H9 (cell line): ENCODE results near the gene LMO3. TPM values are rescaled to one million over a fixed set of nuclear protein-coding genes. Genes with fewer than 3 reads are reported as not detected.

Source experiments
- DNase-seq: peaks from one replicate; pipeline ENCODE4 v3.0.0-alpha.2; 2017
- H2AFZ ChIP-seq: one replicate; pipeline ENCODE4 v1.6.1; 2013; ENCODE audit warnings: mild to moderate bottlenecking, low read length, control low read depth, moderate library complexity
- H2AK5ac ChIP-seq: 2 replicates; pipeline ENCODE4 v1.6.1; 2013; ENCODE audit warnings: low read length, control low read depth, mixed read lengths; ENCODE audit not compliant: insufficient read length
- H2BK120ac ChIP-seq: one replicate; pipeline ENCODE4 v1.6.1; 2013; ENCODE audit warnings: low read depth, mild to moderate bottlenecking, low read length, control low read depth, inconsistent platforms; ENCODE audit not compliant: poor library complexity, severe bottlenecking
- H2BK12ac ChIP-seq: 2 replicates; pipeline ENCODE4 v1.6.1; 2013; ENCODE audit warnings: low read length, control low read depth, mixed read lengths, low read depth; ENCODE audit not compliant: insufficient read length
- H2BK15ac ChIP-seq: 2 replicates; pipeline ENCODE4 v1.6.1; 2013; ENCODE audit warnings: low read depth, low read length, control low read depth
- H2BK20ac ChIP-seq: one replicate; pipeline ENCODE4 v1.6.1; 2013; ENCODE audit warnings: low read depth, mild to moderate bottlenecking, low read length, control low read depth, inconsistent platforms; ENCODE audit not compliant: poor library complexity, severe bottlenecking
- H2BK5ac ChIP-seq: 2 replicates; pipeline ENCODE4 v1.6.1; 2013; ENCODE audit warnings: low read length, control low read depth, mixed read lengths; ENCODE audit not compliant: insufficient read length
- H3K14ac ChIP-seq: 2 replicates; pipeline ENCODE4 v1.6.1; 2013; ENCODE audit warnings: low read length, control low read depth; ENCODE audit not compliant: insufficient read depth
- H3K18ac ChIP-seq: 2 replicates; pipeline ENCODE4 v1.6.1; 2013; ENCODE audit warnings: low read depth, mild to moderate bottlenecking, mixed read lengths, low read length, control low read depth; ENCODE audit not compliant: insufficient read length
- H3K23ac ChIP-seq: 2 replicates; pipeline ENCODE4 v1.6.1; 2013; ENCODE audit warnings: low read length, control low read depth, mixed read lengths, low read depth; ENCODE audit not compliant: insufficient read length
- H3K23me2 ChIP-seq: 2 replicates; pipeline ENCODE4 v1.6.1; 2013; ENCODE audit warnings: low read depth, mild to moderate bottlenecking, mixed read lengths, low read length, control low read depth; ENCODE audit not compliant: insufficient read length, poor library complexity, severe bottlenecking
- H3K27ac ChIP-seq: 2 replicates; pipeline ENCODE4 v1.5.1; 2013; ENCODE audit warnings: low read length, control low read depth, mixed read lengths, low read depth; ENCODE audit not compliant: insufficient read length
- H3K27me3 ChIP-seq: 2 replicates; pipeline ENCODE4 v1.6.1; 2013; ENCODE audit warnings: low read length, control low read depth, inconsistent platforms; ENCODE audit not compliant: insufficient read depth
- H3K4ac ChIP-seq: 2 replicates; pipeline ENCODE4 v1.6.1; 2013; ENCODE audit warnings: low read depth, mild to moderate bottlenecking, control low read depth, inconsistent platforms, low read length, moderate library complexity
- H3K4me1 ChIP-seq: 2 replicates; pipeline ENCODE4 v1.6.1; 2013; ENCODE audit warnings: low read length, control low read depth, inconsistent platforms; ENCODE audit not compliant: insufficient read depth
- H3K4me2 ChIP-seq: 2 replicates; pipeline ENCODE4 v1.6.1; 2013; ENCODE audit warnings: low read length, control low read depth, mixed read lengths; ENCODE audit not compliant: insufficient read length, insufficient read depth
- H3K56ac ChIP-seq: 2 replicates; pipeline ENCODE4 v1.6.1; 2013; ENCODE audit warnings: low read depth, mild to moderate bottlenecking, mixed read lengths, low read length, control low read depth; ENCODE audit not compliant: insufficient read length
- H3K79me1 ChIP-seq: 2 replicates; pipeline ENCODE4 v1.6.1; 2013; ENCODE audit warnings: low read depth, mild to moderate bottlenecking, moderate library complexity, low read length, control low read depth, inconsistent platforms; ENCODE audit not compliant: insufficient read depth, poor library complexity, severe bottlenecking
- H3K79me2 ChIP-seq: 2 replicates; pipeline ENCODE4 v1.6.1; 2013; ENCODE audit warnings: low read length, control low read depth, inconsistent platforms; ENCODE audit not compliant: insufficient read depth
- H3K9ac ChIP-seq: 2 replicates; pipeline ENCODE4 v1.6.1; 2013; ENCODE audit warnings: low read length, control low read depth, mixed read lengths; ENCODE audit not compliant: insufficient read length; ENCODE audit errors: extremely low read depth
- H3K9me3 ChIP-seq: one replicate; pipeline ENCODE4 v1.6.1; 2013; ENCODE audit warnings: low read depth, low read length, inconsistent platforms; ENCODE audit not compliant: control insufficient read depth
- H3T11ph ChIP-seq: one replicate; pipeline ENCODE4 v1.6.1; 2013; ENCODE audit warnings: mild to moderate bottlenecking, low read length, control low read depth, inconsistent platforms
- H4K20me1 ChIP-seq: one replicate; pipeline ENCODE4 v1.6.1; 2013; ENCODE audit not compliant: control insufficient read depth, insufficient read length, insufficient read depth
- H4K5ac ChIP-seq: 2 replicates; pipeline ENCODE4 v1.6.1; 2013; ENCODE audit warnings: low read depth, mild to moderate bottlenecking, mixed read lengths, low read length, control low read depth; ENCODE audit not compliant: insufficient read length
- H4K8ac ChIP-seq: replicated peaks from 2 replicates; pipeline ENCODE4 v1.6.1; 2013; ENCODE audit warnings: low read length, control low read depth, mixed read lengths, low read depth; ENCODE audit not compliant: insufficient read length
- H4K91ac ChIP-seq: 2 replicates; pipeline ENCODE4 v1.6.1; 2013; ENCODE audit warnings: low read depth, mild to moderate bottlenecking, moderate library complexity, mixed read lengths, low read length, control low read depth; ENCODE audit not compliant: insufficient read length
- H3K27ac Mint-ChIP-seq, 3 experiments: 2 replicates in 2 of 3; 3 replicates in 1 of 3; pipeline ENCODE4 v1.8.0; 2020 to 2021; ENCODE audit warnings: mixed read lengths in 3 of 3, mild to moderate bottlenecking in 1 of 3, moderate library complexity in 1 of 3
- H3K27me3 Mint-ChIP-seq: 2 replicates; pipeline ENCODE4 v1.8.0; 2021; ENCODE audit warnings: low read depth, mild to moderate bottlenecking, moderate library complexity, mixed read lengths
- H3K36me3 Mint-ChIP-seq, 3 experiments: 2 replicates in 2 of 3; 3 replicates in 1 of 3; pipeline ENCODE4 v1.8.0; 2020 to 2021; ENCODE audit warnings: low read depth in 3 of 3, mixed read lengths in 3 of 3; ENCODE audit not compliant: insufficient read depth in 1 of 3
- H3K4me1 Mint-ChIP-seq, 2 experiments: 2 replicates each; pipeline ENCODE4 v1.8.0; 2020; ENCODE audit warnings: mixed read lengths in 2 of 2
- H3K4me3 Mint-ChIP-seq, 2 experiments: 2 replicates in 1 of 2; 3 replicates in 1 of 2; pipeline ENCODE4 v1.8.0; 2020 to 2021; ENCODE audit warnings: mild to moderate bottlenecking in 2 of 2, mixed read lengths in 2 of 2, moderate library complexity in 1 of 2
- H3K9me3 Mint-ChIP-seq, 2 experiments: 2 replicates in 1 of 2; 3 replicates in 1 of 2; pipeline ENCODE4 v1.8.0; 2020; ENCODE audit warnings: mild to moderate bottlenecking in 2 of 2, mixed read lengths in 2 of 2, moderate library complexity in 1 of 2
- total RNA-seq: library from RNA; stranded (reverse); gene quantifications from 2 replicates; pipeline ENCODE4 v1.2.1, GENCODE V29; 2021
- TF ChIP-seq, protein P1 (sequence below): fragments of 200-600 bp; sonication (generic); conservative IDR thresholded peaks from 3 replicates; pipeline ENCODE4 v1.8.0; 2021; ENCODE audit warnings: antibody characterized with exemption, mild to moderate bottlenecking

Gene LMO3
- total RNA-seq, 1 experiment from 2014 or later, result not detected

DNA sequence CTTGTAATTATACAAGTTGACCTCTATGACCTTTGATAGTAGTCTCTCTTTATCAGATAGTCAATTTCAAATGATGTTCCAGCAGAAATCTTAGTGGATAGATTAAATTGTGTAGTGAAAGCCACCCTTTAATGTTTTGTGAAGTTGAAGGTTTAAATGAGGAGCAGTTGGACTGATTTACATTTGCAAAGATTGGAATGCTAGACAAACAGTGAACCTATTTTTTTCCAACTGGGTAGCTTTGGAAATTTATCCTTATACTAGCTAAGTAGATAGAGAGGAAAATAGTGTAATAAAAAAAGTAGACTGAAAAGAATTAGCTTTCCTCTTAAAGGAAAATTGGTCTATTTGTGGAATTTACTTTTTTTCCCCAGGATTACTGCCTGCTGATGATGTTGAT, 53.7 kb downstream of the LMO3 start:
- Mint-ChIP-seq H3K36me3 (no peaks in the 10 kb centered on the region), H3K27me3 (no peaks in the 10 kb centered on the region), H3K9me3 (no peaks in the 10 kb centered on the region), H3K4me3 (no peak overlapping the region), H3K4me1 (peaks cover 20 to 27% of the 10 kb centered on the region in 2 experiments), H3K27ac (peak overlapping the region in 1 of 3 experiments; percentile 31; a peak in 2 of 7 replicates)
- Histone ChIP-seq H3K23ac (no peak overlapping the region), H3K56ac (no peak overlapping the region), H2BK12ac (no peak overlapping the region), H3K79me1 (no peaks in the 10 kb centered on the region), H2BK20ac (no peak overlapping the region), H3K27ac (no peak overlapping the region), H2AFZ (no peak overlapping the region), H3K4me1 (no peaks in the 10 kb centered on the region; the same call in 1 of the 2 replicates), H3K14ac (no peak overlapping the region), H4K8ac (no peak overlapping the region), H3T11ph (no peak overlapping the region), H3K23me2 (no peaks in the 10 kb centered on the region), H3K4me2 (no peak overlapping the region), H4K20me1 (no peaks in the 10 kb centered on the region), H3K18ac (no peak overlapping the region), H3K9ac (no peak overlapping the region), H2BK5ac (no peak overlapping the region), H2AK5ac (no peak overlapping the region), H3K27me3 (no peaks in the 10 kb centered on the region), H4K91ac (no peak overlapping the region), H3K79me2 (no peaks in the 10 kb centered on the region), H2BK15ac (no peak overlapping the region), H3K4ac (no peak overlapping the region), H3K9me3 (no peaks in the 10 kb centered on the region), H4K5ac (no peak overlapping the region), H2BK120ac (no peak overlapping the region)
- TF ChIP-seq, protein P1, sequence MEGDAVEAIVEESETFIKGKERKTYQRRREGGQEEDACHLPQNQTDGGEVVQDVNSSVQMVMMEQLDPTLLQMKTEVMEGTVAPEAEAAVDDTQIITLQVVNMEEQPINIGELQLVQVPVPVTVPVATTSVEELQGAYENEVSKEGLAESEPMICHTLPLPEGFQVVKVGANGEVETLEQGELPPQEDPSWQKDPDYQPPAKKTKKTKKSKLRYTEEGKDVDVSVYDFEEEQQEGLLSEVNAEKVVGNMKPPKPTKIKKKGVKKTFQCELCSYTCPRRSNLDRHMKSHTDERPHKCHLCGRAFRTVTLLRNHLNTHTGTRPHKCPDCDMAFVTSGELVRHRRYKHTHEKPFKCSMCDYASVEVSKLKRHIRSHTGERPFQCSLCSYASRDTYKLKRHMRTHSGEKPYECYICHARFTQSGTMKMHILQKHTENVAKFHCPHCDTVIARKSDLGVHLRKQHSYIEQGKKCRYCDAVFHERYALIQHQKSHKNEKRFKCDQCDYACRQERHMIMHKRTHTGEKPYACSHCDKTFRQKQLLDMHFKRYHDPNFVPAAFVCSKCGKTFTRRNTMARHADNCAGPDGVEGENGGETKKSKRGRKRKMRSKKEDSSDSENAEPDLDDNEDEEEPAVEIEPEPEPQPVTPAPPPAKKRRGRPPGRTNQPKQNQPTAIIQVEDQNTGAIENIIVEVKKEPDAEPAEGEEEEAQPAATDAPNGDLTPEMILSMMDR, result no peak
- no peak for DNase-seq
